PFSK-1 (cell line): ENCODE data around the gene BNC2.

Source experiments
- POLR2AphosphoS5 ChIP-seq: IDR thresholded peaks from 2 replicates; pipeline ENCODE4 v1.6.1; 2012; ENCODE audit warnings: low read depth, mild to moderate bottlenecking, control low read depth, low read length, moderate library complexity
- TAF1 ChIP-seq: IDR thresholded peaks from 2 replicates; pipeline ENCODE4 v1.6.1; 2012; ENCODE audit warnings: low read length, control low read depth, borderline replicate concordance; ENCODE audit not compliant: insufficient read depth

- no peak for TF ChIP-seq TAF1
- TF ChIP-seq POLR2AphosphoS5 = no peak
These were observed 387.7 kb downstream of the BNC2 start for GRCh38 chr9:16482764-16483163.
